IPS-18a (cell line): ENCODE measurements around the gene PGBD5.

Source experiments
- H3K27ac ChIP-seq: one replicate; pipeline ENCODE4 v1.5.1; 2013; ENCODE audit warnings: low read length
- H3K27me3 ChIP-seq: one replicate; pipeline ENCODE4 v1.6.1; 2013; ENCODE audit warnings: mild to moderate bottlenecking, low read length; ENCODE audit not compliant: control insufficient read depth, insufficient read depth
- H3K36me3 ChIP-seq: one replicate; pipeline ENCODE4 v1.6.1; 2013; ENCODE audit warnings: low read depth, low read length; ENCODE audit not compliant: control insufficient read depth
- H3K4me1 ChIP-seq: one replicate; pipeline ENCODE4 v1.6.1; 2013; ENCODE audit warnings: low read depth, low read length; ENCODE audit not compliant: control insufficient read depth
- H3K4me3 ChIP-seq: one replicate; pipeline ENCODE4 v1.5.1; 2013; ENCODE audit warnings: low read length
- H3K9ac ChIP-seq: one replicate; pipeline ENCODE4 v1.6.1; 2013; ENCODE audit warnings: mild to moderate bottlenecking, low read length, moderate library complexity
- H3K9me3 ChIP-seq: one replicate; pipeline ENCODE4 v1.6.1; 2013; ENCODE audit warnings: low read depth, low read length; ENCODE audit not compliant: control insufficient read depth

PGBD5 gene

DNA sequence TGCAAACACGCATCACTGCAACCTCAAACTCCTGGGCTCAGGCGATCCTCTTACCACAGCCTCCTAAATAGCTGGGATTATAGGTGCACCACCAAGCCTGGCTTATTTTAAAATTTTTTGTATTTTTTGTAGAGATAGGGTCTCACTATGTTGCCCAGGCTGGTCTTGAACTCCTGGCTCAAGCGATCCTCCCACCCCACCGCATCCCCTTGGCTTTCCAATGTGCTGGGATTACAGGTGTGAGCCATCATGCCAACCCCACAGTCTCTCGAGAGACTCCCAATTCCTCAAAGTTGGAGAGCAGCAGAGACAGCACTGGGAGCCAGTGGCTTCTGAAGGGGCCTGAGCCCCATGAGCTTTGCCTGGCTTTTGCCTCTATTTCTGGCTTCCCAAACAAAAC lies 42.7 kb downstream of the PGBD5 start:
- no peaks in the 10 kb centered on the region for H3K27me3 ChIP-seq
- peaks cover 18% of the 10 kb centered on the region for H3K4me1 ChIP-seq
- H3K36me3 ChIP-seq, result no peaks in the 10 kb centered on the region
- H3K27ac ChIP-seq, result no peak overlapping the region
- no peaks in the 10 kb centered on the region for H3K9me3 ChIP-seq
- H3K4me3 ChIP-seq, result no peak overlapping the region
- H3K9ac ChIP-seq, result no peak overlapping the region

DNA sequence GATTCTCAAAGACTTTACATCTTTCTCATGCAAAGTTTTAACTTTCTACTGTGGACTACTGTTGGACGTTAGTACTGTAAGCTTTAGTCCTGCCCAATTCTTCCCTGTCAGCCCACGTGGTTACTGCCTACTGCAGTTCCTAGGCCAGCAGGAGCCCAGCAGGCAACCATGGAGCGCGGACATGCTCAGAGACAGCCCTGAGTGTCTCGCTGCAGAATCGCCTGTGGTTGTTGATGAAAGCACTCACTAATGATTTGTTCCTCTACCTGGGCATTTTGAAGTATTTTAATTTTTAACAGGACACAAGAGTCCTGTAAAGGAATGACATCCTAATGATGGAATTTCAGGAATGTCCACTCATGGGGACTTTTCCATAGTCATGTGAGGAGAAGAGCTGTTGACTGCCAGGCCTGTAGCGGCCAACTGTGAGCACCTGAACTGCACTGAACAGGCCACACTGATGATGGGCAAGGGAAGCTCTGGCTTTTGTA lies 44.1 kb downstream of the PGBD5 start:
- no peaks in the 10 kb centered on the region for H3K9me3 ChIP-seq
- H3K36me3 ChIP-seq, result no peaks in the 10 kb centered on the region
- H3K9ac ChIP-seq, result no peak overlapping the region
- no peak overlapping the region for H3K4me3 ChIP-seq
- peak overlapping the region; percentile 0 for H3K27ac ChIP-seq
- peaks cover 18% of the 10 kb centered on the region for H3K4me1 ChIP-seq
- no peaks in the 10 kb centered on the region for H3K27me3 ChIP-seq

DNA sequence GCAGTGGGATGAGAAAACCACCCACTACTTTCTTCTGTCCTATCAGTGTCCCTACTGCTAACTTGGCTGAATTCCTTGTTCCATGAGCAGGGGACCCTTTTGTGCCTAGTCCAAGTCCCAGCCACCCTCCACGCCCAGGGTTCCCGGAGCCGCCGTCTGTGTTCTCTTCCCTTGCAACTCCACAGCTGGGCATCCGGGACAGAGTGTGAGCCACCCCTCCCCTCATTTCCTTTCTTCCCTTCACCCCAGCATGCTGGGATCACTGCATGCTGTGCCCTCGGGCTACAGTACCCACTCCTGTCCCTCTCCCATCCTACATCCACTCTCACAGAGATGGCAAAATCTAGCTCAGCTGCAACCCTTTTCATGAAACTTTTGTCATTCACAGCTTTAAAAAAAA lies 44.5 kb downstream of the PGBD5 start:
- H3K9ac ChIP-seq, result no peak overlapping the region
- peaks cover 18% of the 10 kb centered on the region for H3K4me1 ChIP-seq
- no peak overlapping the region for H3K4me3 ChIP-seq
- H3K27ac ChIP-seq, result peak overlapping the region; percentile 0
- H3K9me3 ChIP-seq, result no peaks in the 10 kb centered on the region
- H3K27me3 ChIP-seq, result no peaks in the 10 kb centered on the region
- no peaks in the 10 kb centered on the region for H3K36me3 ChIP-seq

DNA sequence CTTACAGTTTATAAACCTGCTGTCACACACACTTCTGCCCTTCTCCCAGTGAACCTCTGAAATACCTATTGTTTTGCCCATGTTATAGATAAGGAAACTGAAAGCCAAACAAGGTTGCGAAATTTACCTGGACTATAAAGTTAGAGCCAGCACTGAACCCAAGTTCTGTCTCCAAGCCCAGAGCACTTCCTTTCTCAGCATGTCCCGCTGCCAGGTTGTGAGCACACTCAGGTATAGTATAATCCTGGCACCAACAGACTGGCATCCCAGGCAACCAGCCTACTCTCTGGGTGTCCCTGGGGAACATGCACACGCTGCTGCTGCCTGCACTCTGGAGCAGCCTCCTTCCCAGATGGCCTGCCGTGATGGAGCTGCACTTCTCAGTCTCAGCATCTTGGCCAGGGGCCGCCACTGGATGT lies 45.1 kb downstream of the PGBD5 start:
- no peaks in the 10 kb centered on the region for H3K27me3 ChIP-seq
- H3K9me3 ChIP-seq, result no peaks in the 10 kb centered on the region
- no peak overlapping the region for H3K27ac ChIP-seq
- no peak overlapping the region for H3K4me3 ChIP-seq
- no peak overlapping the region for H3K9ac ChIP-seq
- no peaks in the 10 kb centered on the region for H3K36me3 ChIP-seq
- peaks cover 18% of the 10 kb centered on the region for H3K4me1 ChIP-seq

DNA sequence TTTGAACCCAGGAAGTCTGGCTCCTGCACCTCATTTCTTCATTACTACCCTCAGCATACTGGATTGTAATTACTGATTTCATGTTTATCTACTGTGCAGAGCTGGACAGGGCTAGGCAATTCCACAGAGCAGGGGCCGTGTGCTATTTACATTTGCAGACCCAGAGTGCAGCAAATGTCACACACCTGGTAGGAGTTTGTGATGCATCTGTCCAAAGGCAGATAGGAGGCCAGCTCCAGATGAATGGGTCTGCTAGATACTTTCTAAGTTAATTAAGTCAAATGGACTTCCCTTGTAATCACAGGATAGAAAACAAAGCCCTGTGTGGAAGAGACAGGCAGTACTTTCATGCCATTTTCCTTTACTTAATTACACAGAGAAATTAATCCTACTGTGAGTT lies 46.2 kb downstream of the PGBD5 start:
- no peak overlapping the region for H3K27ac ChIP-seq
- peaks cover 20% of the 10 kb centered on the region for H3K4me1 ChIP-seq
- no peaks in the 10 kb centered on the region for H3K36me3 ChIP-seq
- H3K27me3 ChIP-seq, result no peaks in the 10 kb centered on the region
- no peak overlapping the region for H3K9ac ChIP-seq
- no peak overlapping the region for H3K4me3 ChIP-seq
- no peaks in the 10 kb centered on the region for H3K9me3 ChIP-seq

DNA sequence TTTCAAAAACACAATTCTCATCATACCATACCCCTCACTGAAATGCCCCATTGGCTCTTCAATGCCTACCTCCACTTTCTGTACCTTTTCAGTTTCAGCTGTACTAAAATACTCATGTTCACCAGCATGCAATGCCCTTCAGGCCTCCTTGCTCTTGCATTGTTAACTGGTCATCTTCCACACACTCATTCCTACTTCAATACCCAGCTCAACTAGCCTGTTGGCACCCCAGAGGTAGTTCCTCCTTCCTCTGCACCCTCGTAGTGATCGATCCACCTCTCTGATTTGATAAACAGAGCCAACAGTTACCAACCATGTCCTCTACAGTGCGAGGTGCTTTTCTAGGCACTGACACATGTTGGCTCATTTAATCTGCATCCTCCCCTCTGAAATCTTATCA lies 46.7 kb downstream of the PGBD5 start:
- Histone ChIP-seq H3K9me3 (no peaks in the 10 kb centered on the region), H3K27ac (no peak overlapping the region), H3K27me3 (no peaks in the 10 kb centered on the region), H3K4me3 (no peak overlapping the region), H3K9ac (no peak overlapping the region), H3K4me1 (peaks cover 20% of the 10 kb centered on the region), H3K36me3 (no peaks in the 10 kb centered on the region)

DNA sequence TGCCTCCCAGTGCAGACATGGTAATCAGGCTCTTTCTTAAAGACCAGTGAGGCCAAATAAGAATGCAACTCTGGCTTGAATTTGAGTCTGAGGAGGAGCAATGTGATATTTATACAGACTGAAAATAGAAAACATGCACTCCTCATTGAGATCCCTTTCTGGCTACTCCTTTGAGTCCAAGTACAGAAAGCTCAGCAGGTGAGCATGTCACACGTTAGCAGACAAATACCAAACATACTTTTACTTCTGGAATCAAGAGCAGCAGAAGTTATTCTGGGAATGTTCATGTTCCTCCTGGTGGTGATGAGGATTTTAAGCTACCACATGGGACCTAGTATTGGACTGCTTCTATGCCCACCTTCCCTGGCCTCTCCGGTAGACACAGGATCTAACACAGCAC lies 48.3 kb downstream of the PGBD5 start:
- Histone ChIP-seq H3K4me1 (peaks cover 20% of the 10 kb centered on the region), H3K4me3 (no peak overlapping the region), H3K27me3 (no peaks in the 10 kb centered on the region), H3K36me3 (no peaks in the 10 kb centered on the region), H3K27ac (no peak overlapping the region), H3K9me3 (no peaks in the 10 kb centered on the region), H3K9ac (no peak overlapping the region)

DNA sequence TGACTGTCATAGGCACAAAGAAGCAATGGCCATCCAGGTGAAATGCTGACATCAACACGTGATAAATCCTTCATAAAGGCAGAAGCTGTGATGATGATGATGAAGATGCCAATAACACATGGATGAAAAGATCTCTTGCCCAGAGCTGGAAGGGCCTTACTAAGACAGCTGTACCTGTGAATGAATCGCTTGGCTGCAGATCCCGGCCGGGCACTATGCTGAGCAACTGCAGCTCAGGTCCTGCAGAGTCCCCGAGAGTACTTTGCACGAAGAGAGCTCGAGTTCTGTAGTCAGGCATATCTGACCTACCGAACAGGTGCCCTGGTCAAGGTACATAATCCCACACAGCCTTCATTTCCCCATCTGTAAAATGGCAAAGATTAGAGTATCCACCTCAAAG lies 48.8 kb downstream of the PGBD5 start:
- Histone ChIP-seq H3K27ac (no peak overlapping the region), H3K9ac (no peak overlapping the region), H3K4me3 (no peak overlapping the region), H3K27me3 (no peaks in the 10 kb centered on the region), H3K4me1 (peaks cover 15% of the 10 kb centered on the region), H3K36me3 (no peaks in the 10 kb centered on the region), H3K9me3 (no peaks in the 10 kb centered on the region)

DNA sequence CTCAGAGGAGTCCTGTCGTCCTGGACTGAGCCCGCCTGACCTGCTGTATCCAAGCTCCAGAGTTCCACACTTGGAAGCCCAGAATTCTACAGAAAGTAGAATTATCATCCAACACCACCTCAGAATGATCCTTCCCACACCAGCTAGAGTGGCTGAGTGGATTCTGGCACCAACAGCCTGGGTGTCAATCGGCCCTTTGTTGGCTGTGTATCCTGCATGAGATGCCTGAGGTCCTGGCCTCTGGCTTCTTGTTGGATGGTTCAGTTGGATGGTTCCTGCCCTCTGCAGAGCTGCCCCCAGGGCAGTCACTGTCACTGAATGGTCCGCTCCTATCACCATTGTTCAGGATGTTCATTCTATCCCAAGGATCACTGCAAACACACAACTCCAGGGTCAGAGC lies 49.8 kb downstream of the PGBD5 start:
- H3K9me3 ChIP-seq, result no peaks in the 10 kb centered on the region
- H3K4me3 ChIP-seq, result no peak overlapping the region
- peaks cover 5% of the 10 kb centered on the region for H3K4me1 ChIP-seq
- H3K36me3 ChIP-seq, result no peaks in the 10 kb centered on the region
- no peaks in the 10 kb centered on the region for H3K27me3 ChIP-seq
- H3K27ac ChIP-seq, result no peak overlapping the region
- no peak overlapping the region for H3K9ac ChIP-seq

DNA sequence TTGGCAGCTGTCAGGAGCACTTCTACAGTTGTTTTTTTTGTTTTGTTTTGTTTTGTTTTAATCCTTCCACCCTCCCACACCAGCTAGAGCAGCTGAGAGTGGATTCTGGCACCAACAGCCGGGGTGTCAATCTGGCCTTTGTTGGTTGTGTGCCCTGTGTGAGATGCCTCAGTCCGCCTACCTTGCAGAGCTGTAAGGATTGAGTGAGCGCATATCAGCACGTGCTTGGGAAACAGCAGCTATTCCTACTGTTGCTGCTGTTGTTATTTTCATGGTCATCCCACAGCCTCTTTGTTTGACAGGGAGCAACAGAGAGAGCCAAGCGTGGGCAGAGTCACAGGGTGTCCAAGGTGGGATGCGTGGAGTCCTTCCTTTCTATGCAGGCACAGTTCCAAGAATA lies 50.4 kb downstream of the PGBD5 start:
- no peaks in the 10 kb centered on the region for H3K27me3 ChIP-seq
- H3K27ac ChIP-seq, result no peak overlapping the region
- no peaks in the 10 kb centered on the region for H3K9me3 ChIP-seq
- peaks cover 2% of the 10 kb centered on the region for H3K4me1 ChIP-seq
- no peaks in the 10 kb centered on the region for H3K36me3 ChIP-seq
- H3K9ac ChIP-seq, result no peak overlapping the region
- H3K4me3 ChIP-seq, result no peak overlapping the region

DNA sequence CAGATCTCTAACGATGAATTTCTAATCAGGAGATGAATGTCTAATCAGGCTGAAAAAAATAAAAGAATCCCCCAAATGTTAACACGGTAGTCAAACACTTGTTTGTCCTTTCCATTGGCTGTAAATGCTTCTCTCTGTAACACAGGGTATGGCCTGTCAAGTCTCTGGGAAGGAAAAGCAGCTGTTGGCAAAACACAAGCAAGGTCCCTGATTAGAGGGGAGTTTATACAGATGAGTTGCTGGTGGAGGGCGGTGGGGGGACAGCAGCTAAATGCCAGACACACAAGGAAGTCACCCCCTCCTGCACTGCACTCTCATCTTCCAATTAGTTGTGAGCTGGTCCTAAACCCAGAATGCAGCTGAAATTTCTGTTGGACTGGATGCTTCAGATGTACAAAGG lies 51.0 kb downstream of the PGBD5 start:
- Histone ChIP-seq H3K27ac (no peak overlapping the region), H3K4me1 (peaks cover 2% of the 10 kb centered on the region), H3K27me3 (no peaks in the 10 kb centered on the region), H3K4me3 (no peak overlapping the region), H3K9ac (no peak overlapping the region), H3K36me3 (no peaks in the 10 kb centered on the region), H3K9me3 (no peaks in the 10 kb centered on the region)

DNA sequence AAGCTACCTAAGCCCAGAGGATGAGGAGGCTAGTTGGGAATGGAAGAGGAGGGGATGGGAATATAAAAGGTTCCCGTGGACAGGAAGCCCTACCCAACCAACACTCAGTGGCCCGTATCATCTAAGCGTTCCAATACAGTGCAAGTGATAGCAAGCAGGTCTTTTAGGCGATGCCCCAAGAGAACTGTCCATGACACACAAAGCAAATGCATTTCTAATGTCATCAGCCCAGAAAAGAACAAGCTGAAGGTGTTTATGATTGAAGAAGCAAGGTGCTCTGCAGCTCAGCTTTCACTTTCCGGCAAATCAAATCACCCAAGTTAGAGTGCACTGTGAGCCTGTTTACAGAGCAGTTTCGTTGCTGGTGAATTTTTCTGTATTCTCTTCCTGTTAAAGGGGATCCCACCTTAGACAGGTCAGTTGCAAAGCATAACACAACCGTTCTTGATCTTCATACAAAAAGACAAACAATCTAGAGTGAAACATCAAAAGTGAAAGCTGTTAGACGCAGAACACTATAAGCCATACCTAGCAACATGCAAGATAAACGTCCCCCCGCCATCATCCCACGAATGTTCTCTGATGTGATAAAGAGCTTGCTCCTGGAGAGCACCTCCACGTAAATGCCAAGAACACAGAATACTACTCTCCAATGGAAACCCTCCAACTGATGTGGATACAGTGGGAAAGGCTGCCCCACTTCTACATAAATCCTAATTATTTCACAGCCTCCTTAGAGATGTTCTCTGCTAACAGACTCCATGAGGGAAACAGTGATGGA lies 54.0 kb downstream of the PGBD5 start:
- H3K4me1 ChIP-seq, result peaks cover 2% of the 10 kb centered on the region
- H3K4me3 ChIP-seq, result no peak overlapping the region

More for the DNA sequence above, 54.0 kb downstream of the PGBD5 start:
- Histone ChIP-seq H3K36me3 (no peaks in the 10 kb centered on the region), H3K9ac (no peak overlapping the region), H3K9me3 (no peaks in the 10 kb centered on the region), H3K27me3 (no peaks in the 10 kb centered on the region), H3K27ac (no peak overlapping the region)
